Measurements from ENCODE around the gene SEMA4A. TPM values are rescaled to one million over a fixed set of nuclear protein-coding genes. Genes with fewer than 3 reads are reported as not detected.
"Not testable (repeated sequence)": the region's sequence is repeated elsewhere in the genome, so short reads cannot be mapped to it uniquely, and the experiment has no call there.

Gene SEMA4A
- total RNA-seq, 1 experiment from 2014 or later, result 11.6 TPM

DNA sequence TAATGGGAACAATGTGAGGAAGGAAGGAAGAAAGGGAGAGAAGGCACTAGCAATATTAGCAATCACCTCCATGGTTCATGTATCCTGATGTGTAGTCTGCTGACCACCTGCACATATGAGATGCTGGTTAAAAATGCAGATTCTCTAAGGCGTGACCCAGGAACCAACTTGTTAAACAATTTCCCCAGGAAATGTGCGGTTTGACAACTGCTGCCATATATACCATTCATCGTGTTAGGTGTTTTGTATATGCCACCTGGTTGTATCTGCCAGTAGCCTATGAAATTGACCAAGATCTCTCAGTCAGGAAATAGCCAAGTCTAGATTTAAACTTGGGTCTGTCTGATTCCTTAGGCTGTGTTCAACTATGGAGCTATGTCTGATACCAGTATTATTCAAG lies 4.1 kb downstream of the SEMA4A start:
- no peak for DNase-seq (ENCODE audit: low spot score)

DNA sequence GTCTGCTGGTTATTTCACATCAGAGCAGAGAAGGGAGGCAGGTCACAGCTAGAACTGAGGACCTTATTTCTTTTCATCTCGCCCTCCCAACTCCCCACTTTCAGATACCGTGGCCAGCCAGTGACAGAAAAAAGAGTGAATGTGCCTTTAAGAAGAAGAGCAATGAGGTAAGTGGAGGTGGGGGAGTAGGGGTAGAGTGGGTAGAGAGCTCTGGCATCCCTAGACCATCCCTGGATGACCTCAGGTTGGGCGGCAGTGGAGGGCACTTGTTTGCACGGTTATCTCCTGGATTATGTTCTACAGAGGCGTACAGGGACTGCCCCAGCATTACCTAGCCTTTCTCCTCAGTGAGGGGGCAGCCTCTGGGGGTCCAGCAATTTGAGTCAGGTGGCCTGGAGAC lies 4.6 kb downstream of the SEMA4A start:
- DNase-seq (ENCODE audit: low spot score), result no peak

DNA sequence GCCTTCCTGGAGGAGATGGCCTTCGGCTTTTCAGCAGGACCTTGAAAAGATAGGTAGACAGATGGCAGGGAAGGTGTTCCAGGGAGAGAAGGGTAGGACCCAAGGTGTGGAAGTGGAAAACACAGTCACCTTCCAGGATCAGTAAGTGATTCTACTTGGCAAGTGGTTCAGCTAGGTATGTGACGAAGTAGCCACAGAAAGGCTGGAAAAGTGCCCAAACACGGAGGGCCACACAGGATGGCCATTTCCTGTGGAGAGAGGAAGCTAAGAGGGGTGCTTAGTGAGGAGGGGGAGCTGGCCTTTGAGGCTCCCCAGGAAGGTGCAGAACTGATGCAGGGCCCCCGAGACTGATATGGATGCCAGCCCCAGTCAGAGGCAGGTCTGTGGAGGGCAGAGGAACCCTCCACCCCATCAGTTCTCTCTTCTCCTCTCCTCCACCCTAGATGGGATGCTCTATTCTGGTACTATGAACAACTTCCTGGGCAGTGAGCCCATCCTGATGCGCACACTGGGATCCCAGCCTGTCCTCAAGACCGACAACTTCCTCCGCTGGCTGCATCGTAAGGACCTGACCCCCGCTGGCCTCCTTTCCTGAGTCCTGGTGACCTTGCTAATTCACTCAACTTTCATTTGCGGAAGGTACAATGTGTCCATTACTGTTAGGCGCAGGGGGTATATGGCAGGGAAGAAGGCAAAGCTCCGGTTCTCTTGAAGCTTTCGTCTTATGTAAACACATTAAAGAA lies 6.8 kb downstream of the SEMA4A start:
- DNase-seq (ENCODE audit: low spot score), result no peak

- no peak for DNase-seq (ENCODE audit: low spot score)
Measured at GRCh38 chr1:156160743-156161171, 7.4 kb downstream of the SEMA4A start.

DNA sequence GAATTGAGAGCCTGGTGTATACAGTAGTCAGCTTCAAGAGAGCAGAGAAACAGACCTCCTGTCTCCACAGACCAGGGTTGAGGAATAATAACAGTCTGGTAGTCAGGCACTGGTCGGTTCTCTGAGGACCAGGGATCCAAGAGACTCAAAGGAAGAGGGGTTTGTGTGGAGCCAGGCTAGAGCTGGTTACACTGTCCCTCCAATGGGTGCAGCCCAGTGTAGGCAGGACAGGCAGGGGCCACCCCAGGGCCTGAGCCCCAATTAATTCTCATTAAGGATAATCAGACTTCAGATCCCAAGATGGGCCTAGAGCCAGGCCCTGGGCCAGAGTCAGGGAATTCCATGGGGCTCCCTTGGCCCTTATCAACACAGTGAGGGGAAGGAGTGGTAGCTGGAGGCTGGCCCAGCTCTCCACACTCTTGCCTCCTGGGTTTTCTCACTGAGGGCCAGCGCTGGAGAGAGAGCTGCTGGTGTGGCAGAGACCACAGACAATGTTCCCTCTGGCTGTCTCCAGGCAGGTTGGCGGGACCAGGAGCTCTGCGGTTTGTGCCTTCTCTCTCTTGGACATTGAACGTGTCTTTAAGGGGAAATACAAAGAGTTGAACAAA lies 9.1 kb downstream of the SEMA4A start:
- no peak for DNase-seq (ENCODE audit: low spot score)

- DNase-seq (ENCODE audit: low spot score), result no peak
Measured at GRCh38 chr1:156163712-156164111, 10.3 kb downstream of the SEMA4A start.

DNA sequence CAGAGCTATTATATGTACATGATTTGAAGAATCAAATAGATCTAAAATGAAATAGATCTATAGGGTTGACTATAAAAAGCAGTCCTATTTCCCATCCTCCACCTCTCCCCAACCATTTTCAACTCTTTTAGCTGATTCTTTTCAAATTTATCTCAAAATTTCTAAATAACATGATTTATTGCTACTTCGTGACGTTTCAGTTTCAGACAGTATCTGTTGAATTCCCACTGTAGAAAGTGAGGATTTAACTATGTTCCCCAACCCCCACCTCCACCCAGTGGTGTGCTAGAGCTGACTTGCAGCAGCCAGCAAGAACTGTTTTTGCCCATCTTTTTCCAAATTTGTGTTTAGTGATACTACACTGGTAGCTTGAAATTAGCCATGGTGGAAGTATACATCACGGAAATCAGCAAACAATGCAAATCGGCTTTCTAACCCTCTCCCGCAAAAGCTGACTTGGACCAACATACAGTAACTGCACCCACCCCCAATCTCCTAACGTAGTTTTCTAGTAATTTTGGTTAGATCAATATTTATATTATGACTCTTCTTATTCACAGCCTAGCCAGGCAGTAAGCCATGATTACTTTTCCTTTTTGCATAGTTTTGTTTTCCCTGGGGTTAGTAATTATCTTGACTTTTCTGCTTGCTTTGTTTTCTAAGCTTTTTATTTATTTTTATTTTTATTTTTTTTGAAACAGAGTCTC lies 10.9 kb downstream of the SEMA4A start:
- no peak for DNase-seq (ENCODE audit: low spot score)

- DNase-seq (ENCODE audit: low spot score), result no peak
Measured at GRCh38 chr1:156165083-156165482, 11.7 kb downstream of the SEMA4A start.

- DNase-seq (ENCODE audit: low spot score), result no peak
Measured at GRCh38 chr1:156167536-156167935, 14.2 kb downstream of the SEMA4A start.

GRCh38 chr1:156172696-156173470 lies 19.5 kb downstream of the SEMA4A start:
- DNase-seq (ENCODE audit: low spot score), result no peak

DNA sequence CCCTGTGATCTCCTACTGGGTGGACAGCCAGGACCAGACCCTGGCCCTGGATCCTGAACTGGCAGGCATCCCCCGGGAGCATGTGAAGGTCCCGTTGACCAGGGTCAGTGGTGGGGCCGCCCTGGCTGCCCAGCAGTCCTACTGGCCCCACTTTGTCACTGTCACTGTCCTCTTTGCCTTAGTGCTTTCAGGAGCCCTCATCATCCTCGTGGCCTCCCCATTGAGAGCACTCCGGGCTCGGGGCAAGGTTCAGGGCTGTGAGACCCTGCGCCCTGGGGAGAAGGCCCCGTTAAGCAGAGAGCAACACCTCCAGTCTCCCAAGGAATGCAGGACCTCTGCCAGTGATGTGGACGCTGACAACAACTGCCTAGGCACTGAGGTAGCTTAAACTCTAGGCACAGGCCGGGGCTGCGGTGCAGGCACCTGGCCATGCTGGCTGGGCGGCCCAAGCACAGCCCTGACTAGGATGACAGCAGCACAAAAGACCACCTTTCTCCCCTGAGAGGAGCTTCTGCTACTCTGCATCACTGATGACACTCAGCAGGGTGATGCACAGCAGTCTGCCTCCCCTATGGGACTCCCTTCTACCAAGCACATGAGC lies 23.3 kb downstream of the SEMA4A start:
- no peak for DNase-seq (ENCODE audit: low spot score)

GRCh38 chr1:156177919-156178654 lies 24.7 kb downstream of the SEMA4A start:
- no peak for DNase-seq (ENCODE audit: low spot score)

GRCh38 chr1:156180471-156180870 lies 27.1 kb downstream of the SEMA4A start:
- no peak for DNase-seq (ENCODE audit: low spot score)

DNA sequence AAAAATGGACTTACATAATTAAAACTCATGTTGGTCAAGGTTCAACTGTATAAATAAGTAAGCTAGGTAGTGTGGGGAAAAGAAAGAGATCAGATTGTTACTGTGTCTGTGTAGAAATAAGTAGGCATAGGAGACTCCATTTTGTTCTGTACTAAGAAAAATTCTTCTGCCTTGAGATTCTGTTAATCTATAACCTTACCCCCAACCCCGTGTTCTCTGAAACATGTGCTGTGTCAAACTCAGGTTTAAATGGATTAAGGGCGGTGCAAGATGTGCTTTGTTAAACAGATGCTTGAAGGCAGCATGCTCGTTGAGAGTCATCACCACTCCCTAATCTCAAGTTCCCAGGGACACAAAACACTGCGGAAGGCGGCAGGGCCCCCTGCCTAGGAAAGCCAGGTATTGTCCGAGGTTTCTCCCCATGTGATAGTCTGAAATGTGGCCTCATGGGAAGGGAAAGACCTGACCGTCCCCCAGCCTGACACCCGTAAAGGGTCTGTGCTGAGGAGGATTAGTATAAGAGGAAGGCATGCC lies 28.1 kb downstream of the SEMA4A start:
- DNase-seq (ENCODE audit: low spot score), result peak; percentile 12

GRCh38 chr1:156182010-156182779 lies 28.8 kb downstream of the SEMA4A start:
- DNase-seq (ENCODE audit: low spot score), result not testable (repeated sequence)

- DNase-seq (ENCODE audit: low spot score), result not testable (repeated sequence)
Measured at GRCh38 chr1:156186347-156187177, 33.2 kb downstream of the SEMA4A start.

GRCh38 chr1:156190265-156190664 lies 36.9 kb downstream of the SEMA4A start:
- not testable (repeated sequence) for DNase-seq (ENCODE audit: low spot score)

GRCh38 chr1:156191292-156191964 lies 38.0 kb downstream of the SEMA4A start:
- DNase-seq (ENCODE audit: low spot score), result no peak

All from HT-29 (cell line).